Stomach smooth muscle (tissue), 2 donors: ENCODE results near the gene GGT7.
"Not testable (repeated sequence)": the region's sequence is repeated elsewhere in the genome, so short reads cannot be mapped to it uniquely, and the experiment has no call there.

Experiments
- H3K27ac ChIP-seq: one replicate; pipeline ENCODE4 v1.7.0; 2013; ENCODE audit warnings: mild to moderate bottlenecking, low read length, inconsistent platforms
- H3K27me3 ChIP-seq, 2 donors: one replicate each; pipeline ENCODE4 v1.7.0; 2013; ENCODE audit warnings: low read length in 2 of 2; ENCODE audit not compliant: insufficient read depth in 2 of 2, control insufficient read depth in 1 of 2
- H3K36me3 ChIP-seq, 2 donors: one replicate each; pipeline ENCODE4 v1.7.0; 2013; ENCODE audit warnings: low read length in 2 of 2; ENCODE audit not compliant: control insufficient read depth in 2 of 2, insufficient read depth in 2 of 2
- H3K4me1 ChIP-seq: one replicate; pipeline ENCODE4 v1.7.0; 2013; ENCODE audit warnings: low read length; ENCODE audit not compliant: control insufficient read depth, insufficient read depth
- H3K4me3 ChIP-seq, 2 donors: one replicate each; pipeline ENCODE4 v1.7.0; 2013; ENCODE audit warnings: low read length in 2 of 2
- H3K9ac ChIP-seq, 2 donors: one replicate each; pipeline ENCODE4 v1.7.0; 2013; ENCODE audit warnings: low read length in 2 of 2, mild to moderate bottlenecking in 1 of 2
- H3K9me3 ChIP-seq, 2 donors: one replicate each; pipeline ENCODE4 v1.7.0; 2013; ENCODE audit warnings: low read length in 2 of 2; ENCODE audit not compliant: control insufficient read depth in 2 of 2
- donor health status: healthy.
- donor health status: Pancreatic carcinoma.

Gene GGT7

GRCh38 chr20:34817072-34817471 is 55.6 kb downstream of the GGT7 start:
- no peaks in the 10 kb centered on the region for H3K4me1 ChIP-seq
- no peaks in the 10 kb centered on the region for H3K9me3 ChIP-seq
- no peaks in the 10 kb centered on the region for H3K36me3 ChIP-seq
- no peak overlapping the region for H3K27ac ChIP-seq
- H3K4me3 ChIP-seq = no peak overlapping the region
- H3K27me3 ChIP-seq = no peaks in the 10 kb centered on the region
- no peak overlapping the region for H3K9ac ChIP-seq

GRCh38 chr20:34815636-34816035 is 57.0 kb downstream of the GGT7 start:
- Histone ChIP-seq H3K9me3 (no peaks in the 10 kb centered on the region), H3K27ac (no peak overlapping the region), H3K9ac (no peak overlapping the region), H3K4me3 (no peak overlapping the region), H3K27me3 (no peaks in the 10 kb centered on the region), H3K4me1 (no peaks in the 10 kb centered on the region), H3K36me3 (no peaks in the 10 kb centered on the region)

- Histone ChIP-seq H3K27me3 (no peaks in the 10 kb centered on the region), H3K4me3 (no peak overlapping the region), H3K27ac (no peak overlapping the region), H3K9ac (no peak overlapping the region), H3K4me1 (no peaks in the 10 kb centered on the region), H3K36me3 (no peaks in the 10 kb centered on the region), H3K9me3 (no peaks in the 10 kb centered on the region)
These were observed 64.1 kb downstream of the GGT7 start for GRCh38 chr20:34808583-34808982.

- H3K9me3 ChIP-seq, H3K4me1 ChIP-seq, H3K9ac ChIP-seq, H3K27ac ChIP-seq, H3K27me3 ChIP-seq, H3K36me3 ChIP-seq, H3K4me3 ChIP-seq: not testable (repeated sequence)
These were observed 64.7 kb downstream of the GGT7 start for GRCh38 chr20:34807944-34808465.

- Histone ChIP-seq H3K27me3 (no peaks in the 10 kb centered on the region), H3K4me3 (no peak overlapping the region), H3K27ac (no peak overlapping the region), H3K4me1 (no peaks in the 10 kb centered on the region), H3K36me3 (peaks cover 0 to 2% of the 10 kb centered on the region in 2 donors), H3K9me3 (no peaks in the 10 kb centered on the region), H3K9ac (no peak overlapping the region)
These were observed 66.4 kb downstream of the GGT7 start for GRCh38 chr20:34806255-34806654.

GRCh38 chr20:34798871-34799270 is 73.8 kb downstream of the GGT7 start:
- H3K9ac ChIP-seq = no peak overlapping the region
- no peaks in the 10 kb centered on the region for H3K4me1 ChIP-seq
- H3K4me3 ChIP-seq = no peak overlapping the region
- H3K36me3 ChIP-seq = peaks cover 0 to 5% of the 10 kb centered on the region in 2 donors
- H3K9me3 ChIP-seq = no peaks in the 10 kb centered on the region
- no peak overlapping the region for H3K27ac ChIP-seq
- no peaks in the 10 kb centered on the region for H3K27me3 ChIP-seq

GRCh38 chr20:34798328-34798727 is 74.3 kb downstream of the GGT7 start:
- Histone ChIP-seq H3K4me3 (no peak overlapping the region), H3K4me1 (no peaks in the 10 kb centered on the region), H3K9me3 (no peaks in the 10 kb centered on the region), H3K9ac (no peak overlapping the region), H3K27me3 (no peaks in the 10 kb centered on the region), H3K36me3 (peaks cover 0 to 5% of the 10 kb centered on the region in 2 donors), H3K27ac (no peak overlapping the region)

- H3K27ac ChIP-seq = no peak overlapping the region
- peaks cover 0 to 3% of the 10 kb centered on the region in 2 donors for H3K36me3 ChIP-seq
- no peak overlapping the region for H3K9ac ChIP-seq
- no peak overlapping the region for H3K4me3 ChIP-seq
- H3K4me1 ChIP-seq = no peaks in the 10 kb centered on the region
- H3K9me3 ChIP-seq = no peaks in the 10 kb centered on the region
- H3K27me3 ChIP-seq = no peaks in the 10 kb centered on the region
These were observed 75.4 kb downstream of the GGT7 start for GRCh38 chr20:34797012-34797995.
